ENCODE data around the gene SLC9C1.

SLC9C1 gene

DNA sequence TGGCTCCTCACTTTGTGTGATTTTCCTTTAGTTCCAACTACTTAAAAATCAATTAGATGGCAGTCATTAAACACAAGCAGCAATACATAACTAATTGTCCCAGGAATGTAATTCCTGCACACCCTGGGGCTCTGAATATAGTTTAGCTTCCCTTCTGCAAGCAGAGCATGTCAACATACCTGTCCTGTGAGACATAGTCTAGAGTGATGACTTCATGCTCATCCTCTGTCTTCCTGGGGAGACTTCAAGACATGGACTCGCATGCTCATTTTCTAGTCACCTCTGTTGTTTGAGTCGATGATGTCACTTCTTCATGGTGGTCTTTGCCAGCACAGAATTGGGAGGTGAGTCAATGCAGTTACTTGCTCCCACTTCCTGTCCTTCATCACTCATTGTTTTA, 192.1 kb downstream of the SLC9C1 start:
- no peak overlapping the region for H3K27ac ChIP-seq (ENCODE audit: low read depth, low read length, poor library complexity, severe bottlenecking)
- H3K27me3 ChIP-seq (ENCODE audit: insufficient read depth, low read length) = no peaks in the 10 kb centered on the region
- TF ChIP-seq EZH2 (IDR thresholded peaks at IDR 0.05; ENCODE audit: borderline replicate concordance, low read length) = no peak
- TF ChIP-seq, protein P1, sequence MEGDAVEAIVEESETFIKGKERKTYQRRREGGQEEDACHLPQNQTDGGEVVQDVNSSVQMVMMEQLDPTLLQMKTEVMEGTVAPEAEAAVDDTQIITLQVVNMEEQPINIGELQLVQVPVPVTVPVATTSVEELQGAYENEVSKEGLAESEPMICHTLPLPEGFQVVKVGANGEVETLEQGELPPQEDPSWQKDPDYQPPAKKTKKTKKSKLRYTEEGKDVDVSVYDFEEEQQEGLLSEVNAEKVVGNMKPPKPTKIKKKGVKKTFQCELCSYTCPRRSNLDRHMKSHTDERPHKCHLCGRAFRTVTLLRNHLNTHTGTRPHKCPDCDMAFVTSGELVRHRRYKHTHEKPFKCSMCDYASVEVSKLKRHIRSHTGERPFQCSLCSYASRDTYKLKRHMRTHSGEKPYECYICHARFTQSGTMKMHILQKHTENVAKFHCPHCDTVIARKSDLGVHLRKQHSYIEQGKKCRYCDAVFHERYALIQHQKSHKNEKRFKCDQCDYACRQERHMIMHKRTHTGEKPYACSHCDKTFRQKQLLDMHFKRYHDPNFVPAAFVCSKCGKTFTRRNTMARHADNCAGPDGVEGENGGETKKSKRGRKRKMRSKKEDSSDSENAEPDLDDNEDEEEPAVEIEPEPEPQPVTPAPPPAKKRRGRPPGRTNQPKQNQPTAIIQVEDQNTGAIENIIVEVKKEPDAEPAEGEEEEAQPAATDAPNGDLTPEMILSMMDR (IDR thresholded peaks at IDR 0.05; ENCODE audit: low read length) = no peak

GRCh38 chr3:112097378-112097777, 196.6 kb downstream of the SLC9C1 start:
- Histone ChIP-seq H3K4me1 (ENCODE audit: insufficient read depth, low read length, severe bottlenecking) (peaks cover 9% of the 10 kb centered on the region), H3K4me2 (ENCODE audit: low read length) (no peak overlapping the region), H3K9me2 (ENCODE audit: low read depth, low read length) (no peaks in the 10 kb centered on the region), H3K9me3 (ENCODE audit: low read length) (no peaks in the 10 kb centered on the region), H3K79me2 (ENCODE audit: insufficient read depth, low read length) (no peaks in the 10 kb centered on the region), H3K27me3 (ENCODE audit: insufficient read depth, low read length) (no peaks in the 10 kb centered on the region), H3K4me3 (ENCODE audit: low read depth, low read length, poor library complexity, severe bottlenecking) (no peak overlapping the region), H3F3A (ENCODE audit: insufficient read depth, low read length) (peaks cover 5% of the 10 kb centered on the region; the same call in 1 of the 2 replicates), H3K36me3 (ENCODE audit: insufficient read depth, low read length) (no peaks in the 10 kb centered on the region), H3K27ac (ENCODE audit: low read depth, low read length, poor library complexity, severe bottlenecking) (no peak overlapping the region), H2AFZ (ENCODE audit: low read length) (no peak overlapping the region), H3K9ac (ENCODE audit: low read length) (no peak overlapping the region), H4K20me1 (ENCODE audit: insufficient read depth, low read length) (no peaks in the 10 kb centered on the region)
- TF ChIP-seq, protein P1 (IDR thresholded peaks at IDR 0.05; ENCODE audit: low read length) = no peak
- TF ChIP-seq EZH2 (IDR thresholded peaks at IDR 0.05; ENCODE audit: borderline replicate concordance, low read length) = no peak

More for the DNA sequence above, 192.1 kb downstream of the SLC9C1 start:
- no peaks in the 10 kb centered on the region for H3K9me3 ChIP-seq (ENCODE audit: low read length)
- H4K20me1 ChIP-seq (ENCODE audit: insufficient read depth, low read length) = no peaks in the 10 kb centered on the region
- no peak overlapping the region for H3K9ac ChIP-seq (ENCODE audit: low read length)
- H3K4me1 ChIP-seq (ENCODE audit: insufficient read depth, low read length, severe bottlenecking) = peaks cover 9% of the 10 kb centered on the region
- H3K9me2 ChIP-seq (ENCODE audit: low read depth, low read length) = no peaks in the 10 kb centered on the region
- H3K36me3 ChIP-seq (ENCODE audit: insufficient read depth, low read length) = no peaks in the 10 kb centered on the region
- no peak overlapping the region for H3K4me2 ChIP-seq (ENCODE audit: low read length)
- H3K79me2 ChIP-seq (ENCODE audit: insufficient read depth, low read length) = no peaks in the 10 kb centered on the region
- H3F3A ChIP-seq (ENCODE audit: insufficient read depth, low read length) = no peaks in the 10 kb centered on the region
- no peak overlapping the region for H2AFZ ChIP-seq (ENCODE audit: low read length)
- H3K4me3 ChIP-seq (ENCODE audit: low read depth, low read length, poor library complexity, severe bottlenecking) = no peak overlapping the region

DNA sequence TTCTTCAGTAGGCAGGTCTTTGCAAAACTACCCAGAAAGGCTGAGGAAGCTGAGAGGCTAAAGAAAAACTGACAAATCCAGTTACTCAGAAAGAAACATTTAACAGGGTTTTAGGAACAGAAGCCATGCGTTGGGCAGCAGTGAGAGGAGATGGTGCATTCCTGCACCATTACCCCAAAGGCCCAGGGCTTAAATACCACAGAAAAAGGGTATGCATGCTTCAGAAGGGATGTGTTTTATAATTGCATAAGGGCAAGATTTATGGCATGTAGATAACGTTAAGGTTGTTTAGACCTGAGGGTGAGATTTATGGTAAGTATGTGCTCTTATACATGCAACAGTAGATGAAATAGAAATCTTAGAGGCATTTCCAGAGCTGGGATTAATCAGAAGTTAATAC, 197.8 kb downstream of the SLC9C1 start:
- H3K27ac ChIP-seq (ENCODE audit: low read depth, low read length, poor library complexity, severe bottlenecking) = no peak overlapping the region

More for the DNA sequence above, 197.8 kb downstream of the SLC9C1 start:
- Histone ChIP-seq H3K9me2 (ENCODE audit: low read depth, low read length) (no peaks in the 10 kb centered on the region), H3K9ac (ENCODE audit: low read length) (no peak overlapping the region), H3K4me3 (ENCODE audit: low read depth, low read length, poor library complexity, severe bottlenecking) (no peak overlapping the region), H3K79me2 (ENCODE audit: insufficient read depth, low read length) (no peaks in the 10 kb centered on the region), H3F3A (ENCODE audit: insufficient read depth, low read length) (peaks cover 5% of the 10 kb centered on the region; the same call in 1 of the 2 replicates), H3K9me3 (ENCODE audit: low read length) (no peaks in the 10 kb centered on the region), H2AFZ (ENCODE audit: low read length) (no peak overlapping the region), H3K4me2 (ENCODE audit: low read length) (no peak overlapping the region), H3K4me1 (ENCODE audit: insufficient read depth, low read length, severe bottlenecking) (peaks cover 21% of the 10 kb centered on the region), H4K20me1 (ENCODE audit: insufficient read depth, low read length) (no peaks in the 10 kb centered on the region), H3K36me3 (ENCODE audit: insufficient read depth, low read length) (no peaks in the 10 kb centered on the region), H3K27me3 (ENCODE audit: insufficient read depth, low read length) (no peaks in the 10 kb centered on the region)
- TF ChIP-seq EZH2 (IDR thresholded peaks at IDR 0.05; ENCODE audit: borderline replicate concordance, low read length) = no peak
- TF ChIP-seq, protein P1 (IDR thresholded peaks at IDR 0.05; ENCODE audit: low read length) = no peak

Data from OCI-LY1 (cell line).